H1 (cell line): ENCODE measurements around the gene TNS3. TPM values are rescaled to one million over a fixed set of nuclear protein-coding genes. Genes with fewer than 3 reads are reported as not detected.

Source experiments
- MAFK ChIP-seq: IDR thresholded peaks from 2 replicates; pipeline ENCODE4 v1.6.1; 2012; ENCODE audit warnings: low read depth, mild to moderate bottlenecking, improper control_type of control experiment, low read length
- polyA plus RNA-seq, 7 experiments: library from polyadenylated mRNA; depleted of rRNA in 3 of 7; stranded (reverse) in 5 of 7; unstranded in 2 of 7; fragments of >200 nt in 5 of 7; fragments of 200-250 nt in 2 of 7; gene quantifications; 1 replicate in 5 of 7; 2 replicates in 1 of 7; 4 replicates in 1 of 7; pipeline versions ENCODE4 v1.2.1 to v1.2.3, GENCODE V29; 2011 to 2013; ENCODE audit warnings: missing spikeins in 2 of 7, mixed read lengths in 2 of 7
- total RNA-seq: library from RNA; stranded (reverse); fragmentation: NEBNext Ultra II Directional; extraction: Animal tissue kit (Norgen Biotek cat#: 25700); gene quantifications from 2 replicates; pipeline ENCODE4 v1.2.1, GENCODE V29; 2021

TNS3 gene
- total and polyA plus RNA-seq, 2 of the 8 experiments (the other 6 are each of a cell fraction or from before 2014, with no cell fraction given) = 11.9 to 24.2 TPM

DNA sequence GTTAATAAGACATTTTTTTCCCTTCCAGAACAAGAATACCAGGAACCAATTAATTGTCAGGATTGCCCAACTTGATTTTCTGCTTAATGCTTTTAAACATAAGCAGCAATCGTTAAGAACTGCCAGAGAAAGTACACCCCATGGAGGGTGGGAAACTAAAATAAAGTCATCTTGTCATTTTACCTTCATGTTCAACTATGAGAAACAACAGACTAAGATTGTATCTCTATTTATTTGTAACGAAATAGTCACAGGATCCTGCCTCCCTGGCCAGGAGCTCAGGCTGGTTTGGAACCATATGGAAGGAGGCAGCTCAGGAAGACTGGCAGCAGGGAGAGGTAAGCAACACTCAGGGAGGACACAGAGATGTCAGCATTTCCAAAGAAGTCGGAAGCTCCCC is 129.6 kb downstream of the TNS3 start (continued):
- TF ChIP-seq MAFK = no peak
